CD14-positive monocyte (primary cell): ENCODE data around the gene EPB41L4B. TPM values are rescaled to one million over a fixed set of nuclear protein-coding genes. Genes with fewer than 3 reads are reported as not detected.

Experiments
- DNase-seq, 3 donors: peaks; one replicate each; pipeline ENCODE4 v3.0.0-alpha.2; 2011 to 2022
- H2AFZ ChIP-seq: 2 replicates; pipeline ENCODE4 v1.6.0; 2012; ENCODE audit warnings: mild to moderate bottlenecking, low read depth, low read length, inconsistent platforms; ENCODE audit not compliant: insufficient read depth, poor library complexity, severe bottlenecking
- H3K27ac ChIP-seq, 2 donors: 1 replicate in 1 of 2; 2 replicates in 1 of 2; pipeline ENCODE4 v1.5.1; 2012 to 2013; ENCODE audit warnings: low read length in 2 of 2, control low read depth in 1 of 2, inconsistent platforms in 1 of 2, low read depth in 1 of 2, mild to moderate bottlenecking in 1 of 2
- H3K27me3 ChIP-seq, 2 donors: one replicate each; pipeline versions ENCODE4 v1.6.0 to v1.6.1; 2011 to 2013; ENCODE audit warnings: low read length in 2 of 2; ENCODE audit not compliant: control insufficient read depth in 2 of 2, insufficient read depth in 2 of 2
- H3K36me3 ChIP-seq, 2 donors: replicated peaks in 1 of 2; 1 replicate in 1 of 2; 2 replicates in 1 of 2; pipeline versions ENCODE4 v1.5.1 to v1.6.1; 2012 to 2013; ENCODE audit warnings: low read length in 2 of 2, control low read depth in 1 of 2, inconsistent platforms in 1 of 2, mild to moderate bottlenecking in 1 of 2; ENCODE audit not compliant: insufficient read depth in 2 of 2, control insufficient read depth in 1 of 2
- H3K4me1 ChIP-seq, 2 donors: 1 replicate in 1 of 2; 2 replicates in 1 of 2; pipeline versions ENCODE4 v1.5.1 to v1.6.1; 2012 to 2013; ENCODE audit warnings: low read length in 2 of 2, control low read depth in 1 of 2, inconsistent platforms in 1 of 2, mild to moderate bottlenecking in 1 of 2, moderate library complexity in 1 of 2; ENCODE audit not compliant: insufficient read depth in 2 of 2, control insufficient read depth in 1 of 2
- H3K4me2 ChIP-seq: replicated peaks from 2 replicates; pipeline ENCODE3; 2012; ENCODE audit warnings: low read length, moderate library complexity, mild to moderate bottlenecking; ENCODE audit not compliant: poor library complexity, severe bottlenecking; ENCODE audit errors: extremely low read depth
- H3K4me3 ChIP-seq, 3 experiments: fragments of 200-600 bp in 1 of 3; sonication (generic) in 1 of 3; replicated peaks in 1 of 3; 1 replicate in 2 of 3; 2 replicates in 1 of 3; pipeline ENCODE4 v1.5.1; 2011 to 2013; ENCODE audit warnings: low read length in 3 of 3, mild to moderate bottlenecking in 3 of 3, control low read depth in 2 of 3, low read depth in 2 of 3, inconsistent platforms in 1 of 3, moderate library complexity in 1 of 3
- H3K79me2 ChIP-seq: 2 replicates; pipeline ENCODE4 v1.6.0; 2012; ENCODE audit warnings: mild to moderate bottlenecking, control low read depth, inconsistent platforms, low read length, moderate library complexity; ENCODE audit not compliant: insufficient read depth
- H3K9ac ChIP-seq: 2 replicates; pipeline ENCODE4 v1.6.0; 2017; ENCODE audit warnings: low read length, mild to moderate bottlenecking; ENCODE audit not compliant: insufficient read depth, poor library complexity, severe bottlenecking
- H3K9me3 ChIP-seq, 2 donors: replicated peaks in 1 of 2; 1 replicate in 1 of 2; 2 replicates in 1 of 2; pipeline versions ENCODE4 v1.5.1 to v1.6.1; 2012 to 2013; ENCODE audit warnings: low read length in 2 of 2, control low read depth in 1 of 2; ENCODE audit not compliant: control insufficient read depth in 1 of 2, insufficient read depth in 1 of 2
- H4K20me1 ChIP-seq: 2 replicates; pipeline ENCODE4 v1.6.0; 2012; ENCODE audit warnings: mild to moderate bottlenecking, low read length, control low read depth, moderate library complexity; ENCODE audit not compliant: insufficient read depth
- H3K27ac Mint-ChIP-seq, 7 donors: one replicate each; pipeline ENCODE4 v1.8.0; 2020; ENCODE audit warnings: mild to moderate bottlenecking in 7 of 7, mixed read lengths in 7 of 7, moderate library complexity in 6 of 7, inconsistent platforms in 2 of 7
- H3K27me3 Mint-ChIP-seq, 3 donors: one replicate each; pipeline ENCODE4 v1.8.0; 2021 to 2022; ENCODE audit warnings: low read depth in 3 of 3, mild to moderate bottlenecking in 3 of 3, mixed read lengths in 3 of 3, moderate library complexity in 3 of 3, inconsistent platforms in 1 of 3
- H3K36me3 Mint-ChIP-seq, 2 donors: one replicate each; pipeline ENCODE4 v1.8.0; 2020; ENCODE audit warnings: mixed read lengths in 2 of 2, inconsistent platforms in 1 of 2, mild to moderate bottlenecking in 1 of 2
- H3K4me1 Mint-ChIP-seq: one replicate; pipeline ENCODE4 v1.8.0; 2020; ENCODE audit warnings: mild to moderate bottlenecking, mixed read lengths
- H3K4me3 Mint-ChIP-seq, 2 donors: one replicate each; pipeline ENCODE4 v1.8.0; 2020; ENCODE audit warnings: mild to moderate bottlenecking in 2 of 2, mixed read lengths in 2 of 2, moderate library complexity in 1 of 2
- H3K9me3 Mint-ChIP-seq, 7 donors: one replicate each; pipeline ENCODE4 v1.8.0; 2020 to 2022; ENCODE audit warnings: mixed read lengths in 7 of 7, mild to moderate bottlenecking in 6 of 7, moderate library complexity in 6 of 7, inconsistent platforms in 2 of 7
- CTCF ChIP-seq: fragments of 200-600 bp; IDR thresholded peaks from one replicate; pipeline ENCODE4 v1.8.0; 2022; ENCODE audit warnings: antibody characterized with exemption, mild to moderate bottlenecking
- WGBS: methylation state at CpG from one replicate; pipeline ENCODE4 v1.1.5; 2013; ENCODE audit warnings: missing lambda C conversion rate; ENCODE audit not compliant: insufficient coverage; 5-methylcytosine and 5-hydroxymethylcytosine counted together
- intact Hi-C, 2 donors: fragments of 100-400 bp; cut with micrococcal nuclease; formaldehyde crosslinking; loops; one replicate each; pipeline versions ENCODE4 v1.15.0 to v1.15.1; 2023
- polyA plus RNA-seq, 3 donors: library from polyadenylated mRNA; depleted of rRNA in 1 of 3; unstranded in 2 of 3; stranded (reverse) in 1 of 3; fragments of 300-500 nt in 2 of 3; fragments of >200 nt in 1 of 3; fragmentation: Illumina TruSeq in 2 of 3; gene quantifications; 1 replicate in 2 of 3; 2 replicates in 1 of 3; pipeline ENCODE4 v1.2.3, GENCODE V29; 2012 to 2021

Gene EPB41L4B
- polyA plus RNA-seq, 3 donors, result not detected

GRCh38 chr9:109199676-109200075, 121.2 kb downstream of the EPB41L4B start:
- no peaks in the 10 kb centered on the region for H3K4me1 Mint-ChIP-seq
- no peaks in the 10 kb centered on the region for H3K36me3 Mint-ChIP-seq
- H3K4me1 ChIP-seq, result no peaks in the 10 kb centered on the region
- no peaks in the 10 kb centered on the region for H3K9me3 ChIP-seq
- H3K36me3 ChIP-seq, result no peaks in the 10 kb centered on the region
- H3K4me2 ChIP-seq, result no peak overlapping the region
- H2AFZ ChIP-seq, result no peak overlapping the region
- peaks cover 0 to 2% (median 0%) of the 10 kb centered on the region in 7 donors for H3K9me3 Mint-ChIP-seq
- WGBS, result 94% methylated on average over 3 of the region's 5 CpGs
- H3K4me3 ChIP-seq, result no peak overlapping the region
- DNase-seq, result no peak
- no peak overlapping the region for H3K27ac ChIP-seq
- intact Hi-C loops, result no loop called here
- H3K4me3 Mint-ChIP-seq, result no peak overlapping the region
- no peak overlapping the region for H3K9ac ChIP-seq
- H4K20me1 ChIP-seq, result no peaks in the 10 kb centered on the region
- peaks cover 6 to 17% (median 11%) of the 10 kb centered on the region in 3 donors for H3K27me3 Mint-ChIP-seq
- peaks cover 0 to 2% of the 10 kb centered on the region in 2 donors for H3K27me3 ChIP-seq
- H3K27ac Mint-ChIP-seq, result no peak overlapping the region
- no peak for TF ChIP-seq CTCF
- no peaks in the 10 kb centered on the region for H3K79me2 ChIP-seq

- no peak for TF ChIP-seq CTCF
- Histone ChIP-seq H3K27me3 (peaks cover 0 to 2% of the 10 kb centered on the region in 2 donors), H3K27ac (no peak overlapping the region), H3K79me2 (no peaks in the 10 kb centered on the region), H3K9ac (no peak overlapping the region), H3K9me3 (no peaks in the 10 kb centered on the region), H3K4me1 (no peaks in the 10 kb centered on the region), H4K20me1 (no peaks in the 10 kb centered on the region), H3K36me3 (no peaks in the 10 kb centered on the region), H3K4me3 (no peak overlapping the region), H3K4me2 (no peak overlapping the region), H2AFZ (no peak overlapping the region)
- H3K4me3 Mint-ChIP-seq, result no peak overlapping the region
- no peak overlapping the region for H3K27ac Mint-ChIP-seq
- peaks cover 0 to 2% (median 0%) of the 10 kb centered on the region in 7 donors for H3K9me3 Mint-ChIP-seq
- no peaks in the 10 kb centered on the region for H3K4me1 Mint-ChIP-seq
- peaks cover 8 to 17% (median 15%) of the 10 kb centered on the region in 3 donors for H3K27me3 Mint-ChIP-seq
- intact Hi-C loops, result no loop called here
- DNase-seq, result no peak
- WGBS, result 54% methylated on average over 3 of the region's 6 CpGs
- H3K36me3 Mint-ChIP-seq, result no peaks in the 10 kb centered on the region
Measured at GRCh38 chr9:109198736-109199382, 122.0 kb downstream of the EPB41L4B start.
